HUES6 (cell line): ENCODE data around the gene ABCC12.
"Not testable (repeated sequence)": the region's sequence is repeated elsewhere in the genome, so short reads cannot be mapped to it uniquely, and the experiment has no call there.

Source experiments
- H3K27ac ChIP-seq: 2 replicates; pipeline ENCODE4 v1.7.0; 2013; ENCODE audit warnings: low read depth, mild to moderate bottlenecking, low read length, inconsistent platforms
- H3K27me3 ChIP-seq: 2 replicates; pipeline ENCODE4 v1.6.1; 2013; ENCODE audit warnings: low read length; ENCODE audit not compliant: control insufficient read depth, insufficient read depth
- H3K36me3 ChIP-seq: 2 replicates; pipeline ENCODE4 v1.6.1; 2013; ENCODE audit warnings: low read length; ENCODE audit not compliant: control insufficient read depth, insufficient read depth
- H3K4me1 ChIP-seq: 2 replicates; pipeline ENCODE4 v1.6.1; 2013; ENCODE audit warnings: low read length; ENCODE audit not compliant: control insufficient read depth, insufficient read depth
- H3K4me3 ChIP-seq: 2 replicates; pipeline ENCODE4 v1.5.1; 2013; ENCODE audit warnings: low read depth, low read length
- H3K9ac ChIP-seq: one replicate; pipeline ENCODE4 v1.6.1; 2013; ENCODE audit warnings: mild to moderate bottlenecking, low read length
- H3K9me3 ChIP-seq: 2 replicates; pipeline ENCODE4 v1.6.1; 2013; ENCODE audit warnings: low read depth, low read length; ENCODE audit not compliant: control insufficient read depth, insufficient read depth

ABCC12 gene

DNA sequence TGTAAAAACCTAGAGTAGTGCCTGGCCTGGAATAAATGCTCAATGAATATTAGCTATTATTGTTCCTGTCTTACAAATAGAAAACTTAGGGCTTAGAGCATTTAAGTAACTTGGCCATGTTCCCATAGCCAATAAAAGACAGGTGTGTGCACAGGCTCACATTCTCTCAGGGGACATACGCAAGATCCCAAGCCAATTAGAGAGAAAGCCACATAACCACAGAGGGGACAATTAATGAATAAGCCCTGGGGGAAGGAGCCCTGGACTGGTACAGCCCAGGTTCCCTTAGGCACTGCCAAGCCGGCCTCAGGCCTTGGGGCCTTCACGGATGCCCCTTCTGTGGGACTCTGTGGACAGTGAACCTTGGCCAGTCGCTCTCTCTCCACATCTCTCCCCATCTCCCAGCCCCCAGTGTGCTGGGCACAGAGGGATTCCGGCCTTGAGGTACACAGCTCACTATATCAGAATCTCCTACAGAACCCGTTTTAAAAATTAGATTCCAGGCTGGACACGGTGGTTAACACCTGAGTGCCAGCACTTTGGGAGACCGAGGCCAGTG is 27.3 kb upstream of the ABCC12 start:
- H3K27ac ChIP-seq = no peak overlapping the region
- no peak overlapping the region for H3K4me3 ChIP-seq
- no peaks in the 10 kb centered on the region for H3K36me3 ChIP-seq
- H3K4me1 ChIP-seq = no peaks in the 10 kb centered on the region
- H3K9ac ChIP-seq = no peak overlapping the region
- H3K9me3 ChIP-seq = no peaks in the 10 kb centered on the region
- no peaks in the 10 kb centered on the region for H3K27me3 ChIP-seq

DNA sequence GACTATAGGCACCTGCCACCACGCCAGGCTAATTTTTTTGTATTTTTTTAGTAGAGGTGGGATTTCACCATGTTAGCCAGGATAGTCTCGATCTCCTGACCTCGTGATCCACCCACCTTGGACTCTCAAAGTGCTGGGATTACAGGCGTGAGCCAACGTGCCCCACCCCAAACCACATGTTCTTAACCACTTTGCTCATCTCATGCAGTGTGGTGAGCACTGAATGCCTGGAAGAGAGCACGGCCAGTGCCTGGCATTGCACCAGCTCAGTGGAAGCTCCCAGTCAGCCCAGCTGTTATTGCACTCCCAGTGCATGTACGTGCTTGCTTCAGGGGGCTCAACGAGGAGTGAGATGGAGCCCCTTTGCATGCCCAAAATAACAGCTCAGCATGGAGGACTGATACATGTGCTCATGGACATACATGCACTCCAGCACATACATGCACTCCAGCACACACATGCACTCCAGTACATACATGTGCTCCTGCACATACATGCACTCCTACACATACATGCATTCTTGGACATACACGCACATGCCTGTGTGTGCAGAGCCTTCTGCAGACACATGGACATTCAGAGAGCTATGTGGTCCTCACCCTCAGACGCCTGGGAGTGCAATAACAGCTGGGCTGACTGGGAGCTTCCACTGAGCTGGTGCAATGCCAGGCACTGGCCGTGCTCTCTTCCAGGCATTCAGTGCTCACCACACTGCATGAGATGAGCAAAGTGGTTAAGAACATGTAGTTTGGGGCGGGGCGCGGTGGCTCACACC is 26.1 kb upstream of the ABCC12 start:
- H3K9ac ChIP-seq, H3K27me3 ChIP-seq, H3K9me3 ChIP-seq, H3K36me3 ChIP-seq, H3K27ac ChIP-seq, H3K4me3 ChIP-seq, H3K4me1 ChIP-seq: not testable (repeated sequence)

DNA sequence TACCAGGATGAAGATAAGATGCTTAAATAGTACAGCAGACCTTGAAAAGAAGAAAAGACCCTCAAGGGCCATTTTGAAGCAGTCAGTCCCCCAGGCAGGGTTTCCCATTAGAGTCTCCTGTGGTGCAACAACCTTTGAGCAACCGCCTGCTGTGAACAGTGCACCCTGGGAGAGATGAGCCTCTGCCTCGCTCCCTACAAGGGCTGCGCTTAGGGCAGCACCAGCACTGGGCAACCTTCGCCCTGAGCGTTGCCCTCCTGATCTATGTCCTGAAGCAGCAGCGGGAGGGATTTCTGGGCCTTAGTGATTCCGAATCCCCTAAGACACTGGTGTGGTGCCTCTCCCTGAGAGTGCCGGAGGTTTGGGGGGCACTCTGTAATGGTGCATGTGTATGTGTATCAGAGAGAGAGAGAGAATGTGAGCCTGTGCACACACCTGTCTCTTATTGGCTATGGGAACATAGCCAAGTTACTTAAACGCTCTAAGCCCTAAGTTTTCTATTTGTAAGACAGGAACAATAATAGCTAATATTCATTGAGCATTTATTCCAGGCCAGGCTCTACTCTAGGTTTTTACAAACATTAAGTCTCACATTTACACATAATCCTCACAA is 25.2 kb upstream of the ABCC12 start:
- no peak overlapping the region for H3K9ac ChIP-seq
- H3K4me3 ChIP-seq = no peak overlapping the region
- H3K27ac ChIP-seq = no peak overlapping the region
- H3K4me1 ChIP-seq = no peaks in the 10 kb centered on the region
- no peaks in the 10 kb centered on the region for H3K9me3 ChIP-seq
- H3K36me3 ChIP-seq = no peaks in the 10 kb centered on the region
- no peaks in the 10 kb centered on the region for H3K27me3 ChIP-seq

GRCh38 chr16:48176635-48177408 is 21.0 kb upstream of the ABCC12 start:
- H3K27ac ChIP-seq = no peak overlapping the region
- H3K9ac ChIP-seq = no peak overlapping the region
- H3K9me3 ChIP-seq = no peaks in the 10 kb centered on the region
- H3K4me1 ChIP-seq = no peaks in the 10 kb centered on the region
- no peaks in the 10 kb centered on the region for H3K27me3 ChIP-seq
- H3K36me3 ChIP-seq = no peaks in the 10 kb centered on the region
- no peak overlapping the region for H3K4me3 ChIP-seq

DNA sequence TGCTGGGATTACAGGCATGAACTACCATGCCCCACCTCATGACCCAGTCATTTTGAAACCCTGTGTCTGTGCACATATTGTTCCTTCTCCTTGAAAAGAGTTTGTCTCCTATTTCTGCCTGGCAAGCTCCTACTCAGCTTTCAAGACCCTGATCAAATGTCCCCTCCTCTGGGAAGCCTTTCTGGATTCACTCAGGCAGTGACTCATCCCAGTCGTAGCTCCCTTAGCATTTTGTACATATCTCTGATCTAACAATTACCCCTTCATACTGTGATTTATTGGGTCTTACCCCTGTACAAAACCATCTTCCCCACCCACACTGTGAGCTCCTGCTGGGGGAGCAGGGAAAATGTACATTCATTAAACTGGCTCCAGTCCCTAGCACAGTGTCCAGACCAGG is 18.1 kb upstream of the ABCC12 start:
- no peaks in the 10 kb centered on the region for H3K36me3 ChIP-seq
- no peaks in the 10 kb centered on the region for H3K4me1 ChIP-seq
- H3K27me3 ChIP-seq = no peaks in the 10 kb centered on the region
- no peak overlapping the region for H3K4me3 ChIP-seq
- no peak overlapping the region for H3K9ac ChIP-seq
- H3K9me3 ChIP-seq = no peaks in the 10 kb centered on the region
- no peak overlapping the region for H3K27ac ChIP-seq

DNA sequence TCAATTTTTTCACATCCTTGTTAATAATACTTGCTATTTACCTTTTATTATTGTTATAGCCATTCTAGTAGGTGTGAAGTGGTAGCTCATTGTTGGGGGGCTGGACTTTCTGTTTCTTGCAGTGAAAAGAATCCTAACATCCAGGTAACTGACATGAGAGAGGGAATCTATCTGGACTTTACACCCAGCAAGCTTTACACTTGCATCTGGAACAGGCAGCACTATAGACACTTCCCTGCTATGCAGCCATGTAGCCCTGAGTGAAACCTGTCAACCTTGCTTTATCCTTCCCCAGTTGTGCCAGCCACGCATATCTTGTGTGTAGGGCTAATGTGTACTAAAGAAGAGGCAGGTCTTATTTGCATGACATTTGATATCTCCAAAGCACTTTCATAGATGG is 16.9 kb upstream of the ABCC12 start:
- Histone ChIP-seq H3K27ac (no peak overlapping the region), H3K9ac (no peak overlapping the region), H3K27me3 (no peaks in the 10 kb centered on the region), H3K9me3 (no peaks in the 10 kb centered on the region), H3K4me3 (no peak overlapping the region), H3K4me1 (no peaks in the 10 kb centered on the region), H3K36me3 (no peaks in the 10 kb centered on the region)

DNA sequence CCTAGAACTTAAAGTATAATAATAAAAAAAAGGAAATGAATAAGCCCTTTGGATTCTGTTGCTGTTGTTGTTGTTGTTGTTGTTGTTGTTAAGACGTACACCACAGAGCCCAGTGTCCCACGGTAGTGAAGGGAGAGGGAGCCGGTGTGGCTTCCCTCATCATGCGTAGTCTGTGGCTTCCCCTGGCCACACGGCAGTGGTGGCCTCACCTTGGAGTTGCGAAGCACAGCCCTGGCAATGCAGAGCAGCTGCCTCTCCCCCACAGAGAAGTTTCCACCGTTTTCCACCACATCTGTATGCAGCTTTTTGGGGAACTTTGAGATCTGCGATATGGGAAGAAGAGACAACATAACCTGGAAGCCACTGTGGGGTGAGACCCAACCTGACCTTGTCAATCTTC is 14.1 kb upstream of the ABCC12 start:
- Histone ChIP-seq H3K27ac (no peak overlapping the region), H3K36me3 (no peaks in the 10 kb centered on the region), H3K27me3 (no peaks in the 10 kb centered on the region), H3K4me1 (peaks cover 10% of the 10 kb centered on the region), H3K9ac (no peak overlapping the region), H3K4me3 (no peak overlapping the region), H3K9me3 (no peaks in the 10 kb centered on the region)

DNA sequence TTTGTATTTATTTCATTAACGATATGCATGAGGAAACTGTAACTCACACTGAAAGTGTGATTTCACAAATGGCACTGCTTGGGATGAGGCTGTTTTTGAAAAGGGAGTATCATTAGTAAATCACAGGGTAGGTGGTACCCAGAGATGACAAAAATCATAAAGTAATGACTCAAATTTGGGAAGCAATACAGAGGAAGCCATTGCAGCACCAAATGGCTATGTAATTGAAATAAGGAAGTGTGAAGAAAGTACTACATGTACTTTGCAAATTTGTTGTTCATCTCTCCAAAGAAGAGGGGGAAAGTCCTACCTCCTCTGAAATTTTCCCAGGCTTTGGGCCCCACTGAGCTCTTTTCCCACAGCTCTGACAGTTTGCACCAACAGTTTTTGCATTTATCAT is 12.3 kb upstream of the ABCC12 start:
- Histone ChIP-seq H3K9ac (no peak overlapping the region), H3K4me1 (peaks cover 10% of the 10 kb centered on the region), H3K4me3 (no peak overlapping the region), H3K27ac (no peak overlapping the region), H3K27me3 (no peaks in the 10 kb centered on the region), H3K36me3 (no peaks in the 10 kb centered on the region), H3K9me3 (no peaks in the 10 kb centered on the region)

GRCh38 chr16:48166617-48167016 is 10.8 kb upstream of the ABCC12 start:
- H3K9me3 ChIP-seq = not testable (repeated sequence)

DNA sequence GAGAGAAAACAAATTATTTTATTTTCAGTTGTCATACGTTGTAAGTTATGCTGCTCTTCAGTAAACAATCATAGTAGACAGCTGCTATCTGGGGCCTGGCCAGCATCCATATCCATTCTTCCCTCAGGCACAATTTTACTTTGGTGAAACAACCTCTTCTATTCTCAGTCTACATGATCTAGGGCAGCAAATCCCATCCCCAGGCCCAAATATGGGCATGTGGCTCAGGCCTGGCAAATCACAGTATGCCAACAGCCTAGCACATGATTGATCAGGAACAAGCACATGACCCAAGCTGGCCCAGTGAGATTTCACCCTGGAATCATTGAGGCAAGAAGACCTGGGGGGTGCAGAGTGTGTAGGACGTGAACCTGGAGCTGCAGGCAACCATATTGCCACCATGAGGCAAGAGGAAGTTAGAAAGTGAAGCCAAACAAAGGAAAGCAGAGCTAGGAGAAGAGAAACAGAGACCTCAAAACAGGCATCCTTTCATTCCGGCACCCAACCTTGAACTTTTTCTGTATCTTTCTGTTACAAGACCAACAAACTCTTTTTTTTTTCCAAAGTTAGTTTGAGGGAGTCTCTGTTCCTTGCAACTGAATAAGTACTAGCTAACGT is 10.3 kb upstream of the ABCC12 start:
- H3K4me1 ChIP-seq = peaks cover 10% of the 10 kb centered on the region
- no peaks in the 10 kb centered on the region for H3K27me3 ChIP-seq
- H3K9ac ChIP-seq = no peak overlapping the region
- no peak overlapping the region for H3K4me3 ChIP-seq
- 0 out of 2 replicates have a peak overlapping the region, but pooled peaks have one; percentile 7 for H3K27ac ChIP-seq
- no peaks in the 10 kb centered on the region for H3K9me3 ChIP-seq
- H3K36me3 ChIP-seq = no peaks in the 10 kb centered on the region

More at GRCh38 chr16:48166617-48167016, 10.8 kb upstream of the ABCC12 start:
- H3K27me3 ChIP-seq, H3K36me3 ChIP-seq, H3K27ac ChIP-seq, H3K9ac ChIP-seq, H3K4me3 ChIP-seq: not testable (repeated sequence)
- peaks cover 10% of the 10 kb centered on the region for H3K4me1 ChIP-seq
